CD4-positive, alpha-beta T cell (primary cell): ENCODE data around the gene TAS2R50. TPM values are rescaled to one million over a fixed set of nuclear protein-coding genes. Genes with fewer than 3 reads are reported as not detected.

ENCODE experiments used
- ATAC-seq: fragments of 200-7000 bp; cut with Tn5 transposase; one replicate; pipeline ENCODE4 v1.10.0; 2022; ENCODE audit warnings: mild to moderate bottlenecking; ENCODE audit not compliant: poor library complexity
- CTCF ChIA-PET: fragments of 350-600 bp; sonication (Branson Sonifier 250); formaldehyde crosslinking; loops from one replicate; lab custom pipeline; 2021; ENCODE audit warnings: antibody characterized with exemption, inconsistent platforms; lab: Charles Lee
- POLR2A ChIA-PET: fragments of 350-600 bp; sonication (Branson Sonifier 250); formaldehyde crosslinking; loops from one replicate; lab custom pipeline; 2021; ENCODE audit warnings: antibody characterized with exemption, inconsistent platforms; lab: Charles Lee
- DNase-seq, 14 experiments: peaks; one replicate each; pipeline ENCODE4 v3.0.0-alpha.2; 2013 to 2020; ENCODE audit warnings: mixed read lengths in 2 of 14
- H3K27ac ChIP-seq, 2 donors: one replicate each; pipeline versions ENCODE4 v1.5.1 to v1.7.0; 2013; ENCODE audit warnings: low read length in 2 of 2, low read depth in 1 of 2, mild to moderate bottlenecking in 1 of 2
- H3K27me3 ChIP-seq, 2 experiments: 1 replicate in 1 of 2; 2 replicates in 1 of 2; pipeline versions ENCODE4 v1.6.1 to v1.7.0; 2013; ENCODE audit warnings: low read length in 2 of 2, control low read depth in 1 of 2, mild to moderate bottlenecking in 1 of 2, moderate library complexity in 1 of 2; ENCODE audit not compliant: insufficient read depth in 2 of 2, control insufficient read depth in 1 of 2
- H3K36me3 ChIP-seq: one replicate; pipeline ENCODE4 v1.6.1; 2013; ENCODE audit warnings: low read length, control low read depth; ENCODE audit not compliant: insufficient read depth
- H3K4me1 ChIP-seq: one replicate; pipeline ENCODE4 v1.6.1; 2013; ENCODE audit warnings: low read length, control low read depth; ENCODE audit not compliant: insufficient read depth
- H3K4me3 ChIP-seq: one replicate; pipeline ENCODE4 v1.5.1; 2013; ENCODE audit warnings: mild to moderate bottlenecking, low read length, moderate library complexity
- H3K9me3 ChIP-seq, 2 experiments: 1 replicate in 1 of 2; 2 replicates in 1 of 2; pipeline versions ENCODE4 v1.6.1 to v1.7.0; 2013; ENCODE audit warnings: low read length in 2 of 2, mild to moderate bottlenecking in 2 of 2, control low read depth in 1 of 2, moderate library complexity in 1 of 2; ENCODE audit not compliant: control insufficient read depth in 1 of 2, insufficient read depth in 1 of 2
- H3K27ac Mint-ChIP-seq: one replicate; pipeline ENCODE4 v1.8.0; 2020; ENCODE audit warnings: mixed read lengths
- H3K27me3 Mint-ChIP-seq: one replicate; pipeline ENCODE4 v1.8.0; 2021; ENCODE audit warnings: mixed read lengths
- H3K36me3 Mint-ChIP-seq: one replicate; pipeline ENCODE4 v1.8.0; 2021; ENCODE audit warnings: low read depth, mixed read lengths
- H3K4me1 Mint-ChIP-seq: one replicate; pipeline ENCODE4 v1.8.0; 2021; ENCODE audit warnings: low read depth, mixed read lengths
- H3K4me3 Mint-ChIP-seq: one replicate; pipeline ENCODE4 v1.8.0; 2020; ENCODE audit warnings: mild to moderate bottlenecking, mixed read lengths
- H3K9me3 Mint-ChIP-seq: one replicate; pipeline ENCODE4 v1.8.0; 2020; ENCODE audit warnings: mixed read lengths
- CTCF ChIP-seq: fragments of 200-600 bp; IDR thresholded peaks from one replicate; pipeline ENCODE4 v1.8.0; 2022; ENCODE audit warnings: antibody characterized with exemption, mild to moderate bottlenecking
- intact Hi-C, 2 experiments: fragments of 100-400 bp; cut with DNase I in 1 of 2; cut with micrococcal nuclease in 1 of 2; formaldehyde crosslinking; loops; one replicate each; pipeline versions ENCODE4 v1.15.1 to v1.9.0; 2023 to 2025; cut with DNase I, micrococcal nuclease
- total RNA-seq, 174 experiments: library from RNA in 2 of 174; stranded (reverse) in 2 of 174; gene quantifications; one replicate each; pipeline ENCODE4 v1.2.3 and lab custom pipeline; 2021 to 2026

Gene TAS2R50
- total RNA-seq, 2 experiments from 2014 or later, result 0.36 to 0.67 TPM

GRCh38 chr12:10967409-10967808 is 19.3 kb downstream of the TAS2R50 start:
- no peak overlapping the region for H3K4me3 Mint-ChIP-seq
- no peaks in the 10 kb centered on the region for H3K27me3 ChIP-seq
- no peak overlapping the region for H3K27ac ChIP-seq
- H3K36me3 Mint-ChIP-seq, result peaks cover 31% of the 10 kb centered on the region
- H3K36me3 ChIP-seq, result no peaks in the 10 kb centered on the region
- peaks cover 10% of the 10 kb centered on the region for H3K4me1 Mint-ChIP-seq
- intact Hi-C loops, result loop anchor here (10.0 kb wide), 2 partner anchors 193 to 227 kb away; no protein-coding TSS in a partner anchor
- H3K27me3 Mint-ChIP-seq, result no peaks in the 10 kb centered on the region
- POLR2A ChIA-PET, result interaction anchor here (2.5 kb wide), 1 partner anchor 15 kb away, joined by 6 read pairs; no protein-coding TSS in a partner anchor
- H3K4me3 ChIP-seq, result no peak overlapping the region
- no peak overlapping the region for H3K27ac Mint-ChIP-seq
- no peaks in the 10 kb centered on the region for H3K9me3 Mint-ChIP-seq
- no peaks in the 10 kb centered on the region for H3K9me3 ChIP-seq
- DNase-seq, result no peak
- no peak for TF ChIP-seq CTCF
- ATAC-seq, result no peak
- H3K4me1 ChIP-seq, result no peaks in the 10 kb centered on the region
- CTCF ChIA-PET, result no interaction called here

GRCh38 chr12:10966314-10966713 is 20.4 kb downstream of the TAS2R50 start:
- Histone ChIP-seq H3K27me3 (no peaks in the 10 kb centered on the region), H3K9me3 (no peaks in the 10 kb centered on the region), H3K4me3 (no peak overlapping the region), H3K4me1 (no peaks in the 10 kb centered on the region), H3K36me3 (no peaks in the 10 kb centered on the region), H3K27ac (no peak overlapping the region)
- no peak for TF ChIP-seq CTCF
- CTCF ChIA-PET, result no interaction called here
- DNase-seq (no peak), ATAC-seq (no peak)
- Mint-ChIP-seq H3K27ac (no peak overlapping the region), H3K4me1 (peaks cover 17% of the 10 kb centered on the region), H3K36me3 (peaks cover 33% of the 10 kb centered on the region), H3K9me3 (no peaks in the 10 kb centered on the region), H3K27me3 (no peaks in the 10 kb centered on the region), H3K4me3 (no peak overlapping the region)
- intact Hi-C loops, result loop anchor here (10.0 kb wide), 2 partner anchors 192 to 228 kb away; no protein-coding TSS in a partner anchor
- POLR2A ChIA-PET, result no interaction called here

- no peaks in the 10 kb centered on the region for H3K27me3 ChIP-seq
- Mint-ChIP-seq H3K4me3 (no peak overlapping the region), H3K27me3 (no peaks in the 10 kb centered on the region), H3K36me3 (peaks cover 33% of the 10 kb centered on the region), H3K9me3 (no peaks in the 10 kb centered on the region), H3K4me1 (peaks cover 26% of the 10 kb centered on the region), H3K27ac (no peak overlapping the region)
- POLR2A ChIA-PET, result interaction anchor here (0.6 kb wide), 1 partner anchor 202 kb away, joined by 3 read pairs; no protein-coding TSS in a partner anchor
- no peaks in the 10 kb centered on the region for H3K36me3 ChIP-seq
- CTCF ChIA-PET, result no interaction called here
- H3K4me3 ChIP-seq, result no peak overlapping the region
- no peak overlapping the region for H3K27ac ChIP-seq
- no peaks in the 10 kb centered on the region for H3K9me3 ChIP-seq
- intact Hi-C loops, result loop anchor here (10.0 kb wide), 2 partner anchors 191 to 229 kb away; no protein-coding TSS in a partner anchor
- DNase-seq, result no peak
- H3K4me1 ChIP-seq, result peaks cover 4% of the 10 kb centered on the region
- TF ChIP-seq CTCF, result no peak
- no peak for ATAC-seq
Measured at GRCh38 chr12:10965476-10965875, 21.2 kb downstream of the TAS2R50 start.
